ENCODE data around the gene IRF2. TPM values are rescaled to one million over a fixed set of nuclear protein-coding genes. Genes with fewer than 3 reads are reported as not detected.
A peak's percentile ranks its signal among the peaks of the same experiment; 100 is the strongest.

Gene IRF2
- total RNA-seq, 1 donor from 2014 or later = 16.1 TPM

- no peaks in the 10 kb centered on the region for H3K9me3 Mint-ChIP-seq
- H3K79me2 ChIP-seq (ENCODE audit: low read depth) = no peaks in the 10 kb centered on the region
- H3K9ac ChIP-seq = no peak overlapping the region
- H3K4me1 Mint-ChIP-seq = peaks cover 32% of the 10 kb centered on the region
- H3K4me2 ChIP-seq = no peak overlapping the region
- DNase-seq (ENCODE audit: low spot score) = no peak
- peak overlapping the region; percentile 3 for H3K4me3 Mint-ChIP-seq
- no peaks in the 10 kb centered on the region for H3K9me3 ChIP-seq (ENCODE audit: low read depth)
- H3K27ac Mint-ChIP-seq = no peak overlapping the region
- peaks cover 21% of the 10 kb centered on the region for H3K27me3 Mint-ChIP-seq (ENCODE audit: insufficient read depth, low read depth)
- no peak overlapping the region for H3K27ac ChIP-seq
- no peaks in the 10 kb centered on the region for H3F3A ChIP-seq (ENCODE audit: low read depth)
- H3K36me3 ChIP-seq = no peaks in the 10 kb centered on the region
- H4K20me1 ChIP-seq (ENCODE audit: low read depth) = no peaks in the 10 kb centered on the region
- no peaks in the 10 kb centered on the region for H3K36me3 Mint-ChIP-seq
- TF ChIP-seq EZH2 (IDR thresholded peaks at IDR 0.05) = no peak
- TF ChIP-seq, protein P1, sequence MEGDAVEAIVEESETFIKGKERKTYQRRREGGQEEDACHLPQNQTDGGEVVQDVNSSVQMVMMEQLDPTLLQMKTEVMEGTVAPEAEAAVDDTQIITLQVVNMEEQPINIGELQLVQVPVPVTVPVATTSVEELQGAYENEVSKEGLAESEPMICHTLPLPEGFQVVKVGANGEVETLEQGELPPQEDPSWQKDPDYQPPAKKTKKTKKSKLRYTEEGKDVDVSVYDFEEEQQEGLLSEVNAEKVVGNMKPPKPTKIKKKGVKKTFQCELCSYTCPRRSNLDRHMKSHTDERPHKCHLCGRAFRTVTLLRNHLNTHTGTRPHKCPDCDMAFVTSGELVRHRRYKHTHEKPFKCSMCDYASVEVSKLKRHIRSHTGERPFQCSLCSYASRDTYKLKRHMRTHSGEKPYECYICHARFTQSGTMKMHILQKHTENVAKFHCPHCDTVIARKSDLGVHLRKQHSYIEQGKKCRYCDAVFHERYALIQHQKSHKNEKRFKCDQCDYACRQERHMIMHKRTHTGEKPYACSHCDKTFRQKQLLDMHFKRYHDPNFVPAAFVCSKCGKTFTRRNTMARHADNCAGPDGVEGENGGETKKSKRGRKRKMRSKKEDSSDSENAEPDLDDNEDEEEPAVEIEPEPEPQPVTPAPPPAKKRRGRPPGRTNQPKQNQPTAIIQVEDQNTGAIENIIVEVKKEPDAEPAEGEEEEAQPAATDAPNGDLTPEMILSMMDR (IDR thresholded peaks at IDR 0.05) = no peak
- H3K4me1 ChIP-seq = peaks cover 7% of the 10 kb centered on the region
- no peaks in the 10 kb centered on the region for H3K27me3 ChIP-seq
- no peak overlapping the region for H2AFZ ChIP-seq (replicated peaks)
- H3K4me3 ChIP-seq = no peak overlapping the region
These were observed 123.4 kb downstream of the IRF2 start for GRCh38 chr4:184350964-184351363.

DNA sequence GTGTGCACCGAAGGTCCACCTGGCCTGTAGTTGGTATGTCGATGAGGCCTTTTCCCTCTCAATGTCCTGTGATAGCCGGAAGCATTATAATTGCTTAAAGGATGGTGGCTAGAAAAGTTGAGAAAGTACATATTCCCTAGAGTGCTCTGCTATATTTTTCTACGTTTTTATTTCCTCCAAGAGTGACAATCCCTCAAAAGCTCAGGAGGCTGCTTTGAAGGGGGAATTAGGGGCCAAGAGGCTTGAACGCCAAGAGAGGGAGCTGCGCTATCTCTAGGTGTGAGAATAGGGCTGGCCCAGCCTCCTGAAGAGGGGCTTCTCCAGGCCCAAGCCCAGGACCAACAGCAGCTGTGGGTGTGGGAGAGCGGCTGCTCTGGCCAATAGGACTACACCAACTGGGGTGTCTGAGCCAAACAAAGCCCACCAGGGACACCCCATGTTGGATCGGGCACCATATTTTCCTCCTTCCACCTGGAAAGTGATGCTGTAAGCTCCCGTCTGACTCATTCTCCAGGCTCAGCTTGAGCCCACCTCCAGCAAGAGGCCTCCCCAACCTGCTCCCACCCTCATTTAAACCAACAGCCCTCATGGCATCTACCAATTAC is 124.0 kb downstream of the IRF2 start:
- H3K27me3 Mint-ChIP-seq (ENCODE audit: insufficient read depth, low read depth) = peaks cover 21% of the 10 kb centered on the region
- no peak overlapping the region for H3K4me2 ChIP-seq
- no peaks in the 10 kb centered on the region for H3K36me3 ChIP-seq
- no peak overlapping the region for H3K27ac Mint-ChIP-seq
- H3K4me3 Mint-ChIP-seq = no peak overlapping the region
- no peaks in the 10 kb centered on the region for H3K79me2 ChIP-seq (ENCODE audit: low read depth)
- H4K20me1 ChIP-seq (ENCODE audit: low read depth) = no peaks in the 10 kb centered on the region
- no peaks in the 10 kb centered on the region for H3K27me3 ChIP-seq
- H2AFZ ChIP-seq (replicated peaks) = no peak overlapping the region
- H3F3A ChIP-seq (ENCODE audit: low read depth) = no peaks in the 10 kb centered on the region
- DNase-seq (ENCODE audit: low spot score) = no peak
- no peaks in the 10 kb centered on the region for H3K36me3 Mint-ChIP-seq
- no peak overlapping the region for H3K9ac ChIP-seq
- H3K4me1 Mint-ChIP-seq = peaks cover 32% of the 10 kb centered on the region
- H3K27ac ChIP-seq = no peak overlapping the region
- no peak overlapping the region for H3K4me3 ChIP-seq
- H3K4me1 ChIP-seq = peaks cover 7% of the 10 kb centered on the region
- TF ChIP-seq EZH2phosphoT487 (IDR thresholded peaks at IDR 0.05) (no peak), EZH2 (IDR thresholded peaks at IDR 0.05) (no peak)
- TF ChIP-seq, protein P1 (IDR thresholded peaks at IDR 0.05) = no peak
- H3K9me3 ChIP-seq (ENCODE audit: low read depth) = no peaks in the 10 kb centered on the region
- H3K9me3 Mint-ChIP-seq = no peaks in the 10 kb centered on the region

- Mint-ChIP-seq H3K27me3 (ENCODE audit: insufficient read depth, low read depth) (peaks cover 21% of the 10 kb centered on the region), H3K9me3 (no peaks in the 10 kb centered on the region), H3K27ac (peak overlapping the region; percentile 91), H3K36me3 (no peaks in the 10 kb centered on the region), H3K4me1 (peaks cover 34% of the 10 kb centered on the region), H3K4me3 (no peak overlapping the region)
- Histone ChIP-seq H3K4me1 (peaks cover 7% of the 10 kb centered on the region), H3K36me3 (no peaks in the 10 kb centered on the region), H3F3A (ENCODE audit: low read depth) (no peaks in the 10 kb centered on the region), H3K4me2 (no peak overlapping the region), H3K4me3 (no peak overlapping the region), H3K9me3 (ENCODE audit: low read depth) (no peaks in the 10 kb centered on the region), H2AFZ (replicated peaks) (no peak overlapping the region), H4K20me1 (ENCODE audit: low read depth) (no peaks in the 10 kb centered on the region), H3K27me3 (no peaks in the 10 kb centered on the region), H3K9ac (no peak overlapping the region), H3K27ac (no peak overlapping the region), H3K79me2 (ENCODE audit: low read depth) (no peaks in the 10 kb centered on the region)
- DNase-seq (ENCODE audit: low spot score) = no peak
- TF ChIP-seq EZH2phosphoT487 (IDR thresholded peaks at IDR 0.05) (no peak), EZH2 (IDR thresholded peaks at IDR 0.05) (no peak)
- TF ChIP-seq, protein P1 (IDR thresholded peaks at IDR 0.05) = no peak
These were observed 124.9 kb downstream of the IRF2 start for GRCh38 chr4:184349283-184350039.

All from neural progenitor cell (in vitro differentiated cells).